CD4-positive, alpha-beta T cell treated with Interleukin-21 for 1 hour (primary cell): ENCODE results near the gene SMPD2.

ENCODE experiments used
- DNase-seq: peaks from one replicate; pipeline ENCODE4 v3.0.0-alpha.2; 2020

Gene SMPD2, protein sequence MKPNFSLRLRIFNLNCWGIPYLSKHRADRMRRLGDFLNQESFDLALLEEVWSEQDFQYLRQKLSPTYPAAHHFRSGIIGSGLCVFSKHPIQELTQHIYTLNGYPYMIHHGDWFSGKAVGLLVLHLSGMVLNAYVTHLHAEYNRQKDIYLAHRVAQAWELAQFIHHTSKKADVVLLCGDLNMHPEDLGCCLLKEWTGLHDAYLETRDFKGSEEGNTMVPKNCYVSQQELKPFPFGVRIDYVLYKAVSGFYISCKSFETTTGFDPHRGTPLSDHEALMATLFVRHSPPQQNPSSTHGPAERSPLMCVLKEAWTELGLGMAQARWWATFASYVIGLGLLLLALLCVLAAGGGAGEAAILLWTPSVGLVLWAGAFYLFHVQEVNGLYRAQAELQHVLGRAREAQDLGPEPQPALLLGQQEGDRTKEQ

DNA sequence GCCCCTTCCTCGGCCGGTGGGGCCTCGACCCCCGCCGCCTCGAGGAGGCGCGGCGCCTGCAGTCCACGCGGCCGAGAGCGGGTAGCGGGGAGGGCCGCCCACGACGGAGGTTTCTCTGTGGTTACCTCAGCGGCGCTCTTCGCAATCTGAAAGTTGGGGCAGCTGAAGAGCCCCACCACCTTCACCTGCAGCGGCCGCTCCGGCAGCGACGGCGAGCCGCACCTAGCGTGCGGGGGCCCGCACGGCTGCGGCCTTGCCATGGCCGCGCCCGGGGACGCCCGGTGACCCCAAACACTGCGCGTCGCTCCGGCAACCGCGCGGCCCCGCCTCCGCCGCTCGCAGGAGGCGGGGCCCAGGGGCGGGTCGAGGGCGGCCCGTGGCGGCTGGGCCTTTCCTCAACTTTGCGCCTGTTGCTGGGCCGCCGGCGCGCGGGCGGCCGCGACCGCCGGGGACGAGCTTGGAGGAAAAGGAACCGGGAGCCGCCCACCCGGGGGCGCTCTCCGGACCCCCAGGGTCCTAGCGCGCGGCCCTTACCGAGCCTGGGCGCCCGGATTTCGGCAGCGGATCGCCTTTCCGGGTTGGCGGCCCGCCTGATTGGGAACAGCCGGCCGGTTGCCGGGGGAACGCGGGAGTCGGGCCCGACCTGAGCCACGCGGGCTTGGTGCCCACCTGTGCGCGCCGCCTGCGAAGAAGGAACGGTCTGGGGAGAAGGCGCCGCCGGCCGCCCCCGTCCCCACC lies at the start of gene SMPD2, which contains the start of gene PPIL6:
Gene SMPD2 (plus strand): TSS at position 394 of the 738 bp plus-strand sequence. CDS start 398 bp downstream, outside the sequence.
Gene PPIL6 (minus strand): TSS at position 298 of the 738 bp plus-strand sequence. CDS start 38 bp downstream, at position 260.
- DNase-seq: peak; percentile 86

GRCh38 chr6:109393157-109393885 lies 47.2 kb upstream of the SMPD2 start:
- no peak for DNase-seq

DNA sequence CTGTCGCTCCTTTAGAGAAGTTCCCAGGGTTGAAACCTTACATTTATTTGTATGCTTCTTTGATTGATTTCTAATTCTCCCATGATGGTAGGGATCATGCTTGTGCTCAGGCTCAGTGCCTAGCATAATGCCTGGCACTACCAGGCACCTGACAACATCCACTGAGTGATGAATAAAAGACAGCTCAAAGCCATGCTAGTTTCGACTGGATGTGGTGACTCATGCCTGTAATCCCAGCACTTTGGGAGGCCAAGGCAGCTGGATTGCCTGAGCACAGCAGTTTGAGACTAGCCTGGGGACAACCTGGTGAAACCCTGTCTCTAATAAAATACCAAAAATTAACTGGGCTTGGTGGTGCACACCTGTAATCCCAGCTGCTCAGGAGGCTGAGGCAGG lies 46.6 kb upstream of the SMPD2 start:
- DNase-seq: no peak

DNA sequence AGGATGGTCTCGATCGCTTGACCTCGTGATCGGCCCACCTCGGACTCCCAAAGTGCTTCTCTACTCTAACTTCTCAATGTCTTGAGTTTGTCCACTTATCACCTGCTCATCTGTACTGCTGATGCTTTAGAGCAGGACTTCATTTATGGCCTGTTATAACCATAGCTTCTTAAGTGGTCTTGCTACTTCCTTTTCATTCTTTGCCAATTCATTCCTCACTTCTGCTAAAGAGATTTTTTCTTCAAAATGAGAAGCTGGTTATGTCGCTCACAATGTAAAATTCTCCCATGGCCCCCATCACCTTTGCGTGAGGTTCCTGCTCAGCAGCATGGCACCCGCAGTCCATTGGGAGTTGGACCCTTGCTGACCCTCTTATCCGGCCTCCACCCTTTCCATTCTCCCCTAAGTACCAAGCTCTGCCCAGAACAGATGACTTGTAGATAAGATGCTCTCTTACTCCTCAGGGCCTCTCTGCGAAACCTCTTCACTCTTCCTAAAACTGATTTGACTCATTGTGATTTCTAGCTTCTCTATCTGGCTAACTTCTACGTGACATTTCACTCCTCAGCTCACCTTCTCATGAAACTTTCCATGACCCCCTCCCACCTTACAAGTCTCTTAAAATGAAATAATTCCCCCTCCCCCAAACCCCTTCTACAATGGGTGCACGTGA lies 44.3 kb upstream of the SMPD2 start:
- DNase-seq: no peak

GRCh38 chr6:109397020-109397419 lies 43.5 kb upstream of the SMPD2 start:
- DNase-seq: no peak

- DNase-seq: no peak
Observed at GRCh38 chr6:109406196-109406595, 34.3 kb upstream of the SMPD2 start.

- DNase-seq: no peak
Observed at GRCh38 chr6:109411034-109411433, 29.5 kb upstream of the SMPD2 start.

DNA sequence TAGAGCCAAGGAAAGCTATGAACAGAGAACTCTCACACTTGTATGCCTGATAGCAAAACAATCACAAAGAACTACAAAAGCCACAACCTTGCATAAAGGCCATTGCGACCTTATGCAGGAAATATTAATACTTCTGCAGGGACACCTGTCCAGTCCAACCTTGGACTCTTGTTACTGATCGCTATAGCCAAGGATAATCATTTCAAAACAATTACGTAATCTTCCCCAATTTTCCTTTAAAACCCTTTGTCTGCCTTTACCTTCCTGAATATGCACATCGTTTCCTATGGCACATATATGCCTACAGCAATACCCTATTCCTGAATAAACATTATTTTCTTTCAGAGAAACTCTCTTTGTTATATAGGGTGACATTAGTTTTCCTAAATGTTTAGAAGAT lies 22.9 kb upstream of the SMPD2 start:
- no peak for DNase-seq

DNA sequence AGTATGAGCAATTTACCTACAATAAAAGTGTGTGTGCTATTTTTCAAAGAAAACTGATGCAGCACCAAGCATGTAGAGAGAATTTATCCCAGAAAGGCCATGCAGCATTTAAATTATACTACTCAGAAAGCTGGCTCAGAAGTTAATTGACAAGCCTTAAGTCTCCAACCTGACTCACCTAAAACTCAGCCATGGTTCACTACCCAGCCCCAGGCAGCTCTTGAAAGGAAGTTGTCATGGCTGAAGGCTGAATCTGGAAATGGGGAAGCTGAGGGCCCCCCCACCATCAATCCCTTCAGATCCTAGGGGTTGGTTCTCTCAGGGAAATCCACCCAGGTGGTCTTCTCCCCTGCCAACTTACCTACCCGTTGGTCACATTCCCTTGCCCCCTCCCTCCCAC lies 19.8 kb upstream of the SMPD2 start:
- no peak for DNase-seq

DNA sequence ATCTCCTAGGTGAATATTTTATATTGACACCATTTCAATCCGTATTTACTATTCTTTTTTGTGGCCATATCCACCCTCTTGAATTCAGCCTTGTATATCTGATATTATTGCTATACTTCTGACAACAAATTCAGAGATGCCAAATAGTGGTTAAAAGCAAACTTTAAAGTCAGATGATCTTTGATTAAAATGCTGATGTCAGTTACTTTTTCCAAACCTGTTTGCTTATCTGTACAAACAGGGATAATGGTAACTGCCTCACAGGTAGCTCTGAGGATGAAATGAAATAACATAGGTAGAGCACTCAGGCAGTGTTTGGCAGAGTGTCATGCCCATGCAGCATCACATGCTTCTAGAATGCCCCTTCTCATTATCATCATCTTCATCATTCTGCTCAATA lies 19.3 kb upstream of the SMPD2 start:
- no peak for DNase-seq

- DNase-seq: no peak
Observed at GRCh38 chr6:109424946-109425345, 15.6 kb upstream of the SMPD2 start.

DNA sequence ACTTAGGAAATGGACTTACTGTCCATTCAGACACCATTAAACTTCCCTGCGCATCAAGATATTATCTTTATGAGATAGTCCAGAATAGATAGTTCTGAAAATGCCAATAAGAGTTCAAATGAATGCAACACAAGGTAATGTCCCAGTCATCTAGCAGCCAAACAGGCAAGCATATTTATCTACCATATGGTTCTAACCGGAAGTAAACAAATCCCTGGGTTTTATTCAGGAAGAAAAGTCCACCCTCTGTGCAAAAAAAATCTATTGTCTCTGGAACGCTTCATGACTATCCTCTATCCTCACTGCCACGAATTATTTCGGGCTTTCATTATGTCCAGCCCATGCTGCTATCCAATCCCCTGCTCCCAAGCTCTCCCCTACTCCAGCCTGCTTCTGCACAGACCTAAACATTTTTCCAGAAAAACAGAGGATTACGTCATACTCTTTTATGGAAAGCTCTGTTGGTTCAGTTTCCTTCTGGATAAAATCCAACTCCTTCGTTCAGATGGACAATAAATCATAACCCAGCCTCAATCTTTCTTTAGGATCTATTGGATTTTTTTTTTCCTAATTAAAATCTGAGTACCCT lies 11.5 kb upstream of the SMPD2 start:
- DNase-seq: no peak

- no peak for DNase-seq
Observed at GRCh38 chr6:109429496-109429895, 11.0 kb upstream of the SMPD2 start.

DNA sequence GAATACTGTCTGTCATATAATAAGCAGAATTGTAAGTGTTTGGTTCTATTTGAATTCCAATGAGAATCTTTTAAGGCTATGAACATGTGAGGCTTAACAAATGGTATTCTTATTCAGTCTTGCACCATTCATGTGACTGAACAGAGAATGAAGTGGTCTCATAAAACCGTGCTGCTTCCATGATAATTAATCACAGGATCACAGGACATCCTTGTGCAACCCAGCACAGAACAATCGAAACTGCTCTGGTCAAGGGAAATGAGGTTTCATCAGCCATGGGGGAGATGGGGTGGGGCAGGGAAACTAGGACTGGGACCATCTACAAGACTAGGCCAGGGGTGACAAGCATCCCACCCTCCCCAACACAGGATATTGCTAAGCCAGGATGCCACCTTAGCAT lies 6.1 kb upstream of the SMPD2 start:
- DNase-seq: no peak

DNA sequence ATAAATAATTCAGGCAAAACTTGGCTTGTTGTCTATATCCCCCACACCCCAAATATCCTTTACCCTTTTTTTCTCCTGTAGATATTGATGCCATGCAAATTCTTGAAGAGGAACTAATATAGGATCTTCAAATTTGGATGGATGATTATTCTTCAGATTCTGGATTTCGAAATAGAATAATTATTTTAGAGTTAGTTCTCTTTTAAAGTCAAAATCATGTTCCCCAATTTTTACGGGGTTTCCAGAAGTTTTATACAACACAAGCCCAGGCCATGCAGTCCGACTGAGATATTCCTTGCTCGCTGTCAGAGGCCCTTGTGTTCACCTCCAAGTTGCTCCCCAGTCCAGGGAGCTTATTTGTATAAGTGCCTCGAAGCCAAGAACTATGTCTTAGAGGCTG lies 4.5 kb upstream of the SMPD2 start:
- no peak for DNase-seq

DNA sequence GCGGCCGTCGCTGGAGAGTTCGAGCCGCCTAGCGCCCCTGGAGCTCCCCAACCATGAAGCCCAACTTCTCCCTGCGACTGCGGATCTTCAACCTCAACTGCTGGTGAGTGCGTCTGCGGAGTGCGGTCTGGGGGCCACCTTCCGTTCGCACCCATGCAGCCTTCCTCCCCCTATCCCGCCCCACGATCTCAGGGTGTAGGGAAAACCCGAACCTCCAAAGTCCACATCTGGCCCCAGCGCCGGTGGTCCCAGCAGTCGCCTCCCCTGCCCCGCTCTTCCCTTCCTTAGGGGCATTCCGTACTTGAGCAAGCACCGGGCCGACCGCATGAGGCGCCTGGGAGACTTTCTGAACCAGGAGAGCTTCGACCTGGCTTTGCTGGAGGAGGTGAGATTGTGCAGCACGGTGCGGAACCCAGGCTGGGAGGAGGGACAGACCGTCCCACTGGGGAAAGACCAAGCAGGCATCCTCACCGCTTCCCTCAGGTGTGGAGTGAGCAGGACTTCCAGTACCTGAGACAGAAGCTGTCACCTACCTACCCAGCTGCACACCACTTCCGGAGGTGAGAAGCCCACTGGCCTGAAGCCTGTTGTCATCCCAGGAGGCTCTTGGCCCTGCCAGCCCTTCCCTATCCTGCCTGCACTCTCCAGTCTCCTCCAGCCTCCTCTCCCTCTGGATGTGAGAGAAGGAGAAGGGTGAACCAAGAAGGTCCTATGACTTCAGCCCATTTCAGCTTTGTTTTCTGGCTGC lies 719 bp downstream of the SMPD2 start:
- peak; percentile 56 for DNase-seq

GRCh38 chr6:109442393-109442924 lies 1.9 kb downstream of the SMPD2 start:
- DNase-seq: no peak

- no peak for DNase-seq
Observed at GRCh38 chr6:109443425-109443950, 3.0 kb downstream of the SMPD2 start.

GRCh38 chr6:109445382-109445781 lies 4.9 kb downstream of the SMPD2 start:
- no peak for DNase-seq

GRCh38 chr6:109446072-109446471 lies 5.5 kb downstream of the SMPD2 start:
- no peak for DNase-seq

DNA sequence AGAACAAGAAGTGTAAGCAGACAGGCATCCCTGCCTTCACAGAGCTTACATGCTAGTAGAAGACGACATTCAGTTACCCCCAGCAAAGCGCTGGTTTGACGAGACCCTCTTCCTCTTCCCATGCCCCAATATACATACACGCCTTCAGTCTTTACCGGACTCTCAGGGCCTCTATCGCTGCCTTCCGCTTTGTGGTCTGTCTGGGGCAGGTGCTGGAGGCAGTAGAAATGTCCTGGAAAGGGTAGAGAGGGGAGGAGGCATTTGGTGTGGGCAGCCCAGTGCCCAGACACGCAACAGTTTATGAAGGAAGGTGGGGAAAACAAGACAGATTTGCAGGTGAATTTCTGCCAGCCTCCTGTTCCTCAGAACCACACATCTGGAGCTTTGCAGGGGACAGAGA lies 6.0 kb downstream of the SMPD2 start:
- DNase-seq: no peak
